Measurements from ENCODE around the gene MCTP1.
"Not testable (repeated sequence)": the region's sequence is repeated elsewhere in the genome, so short reads cannot be mapped to it uniquely, and the experiment has no call there.

Gene MCTP1

GRCh38 chr5:95220381-95220780, 64.5 kb downstream of the MCTP1 start:
- Histone ChIP-seq H3K36me3 (ENCODE audit: insufficient read depth, low read length) (no peaks in the 10 kb centered on the region), H3K27me3 (ENCODE audit: control insufficient read depth in 1 of 2, insufficient read depth in 2 of 2, low read length in 2 of 2) (no peaks in the 10 kb centered on the region), H3K9ac (ENCODE audit: low read length) (no peak overlapping the region), H3K4me1 (ENCODE audit: insufficient read depth, low read length) (no peaks in the 10 kb centered on the region), H3K27ac (ENCODE audit: low read depth, low read length) (no peak overlapping the region), H3K9me3 (ENCODE audit: low read length) (no peaks in the 10 kb centered on the region), H3K4me3 (ENCODE audit: low read depth in 1 of 2, low read length in 2 of 2) (no peak overlapping the region)

- no peaks in the 10 kb centered on the region for H3K9me3 ChIP-seq (ENCODE audit: low read length)
- H3K4me1 ChIP-seq (ENCODE audit: insufficient read depth, low read length), result no peaks in the 10 kb centered on the region
- no peak overlapping the region for H3K9ac ChIP-seq (ENCODE audit: low read length)
- no peak overlapping the region for H3K27ac ChIP-seq (ENCODE audit: low read depth, low read length)
- H3K36me3 ChIP-seq (ENCODE audit: insufficient read depth, low read length), result no peaks in the 10 kb centered on the region
- no peaks in the 10 kb centered on the region for H3K27me3 ChIP-seq (ENCODE audit: control insufficient read depth in 1 of 2, insufficient read depth in 2 of 2, low read length in 2 of 2)
- no peak overlapping the region for H3K4me3 ChIP-seq (ENCODE audit: low read depth in 1 of 2, low read length in 2 of 2)
Observed at GRCh38 chr5:95219411-95219810, 65.5 kb downstream of the MCTP1 start.

- H3K36me3 ChIP-seq (ENCODE audit: insufficient read depth, low read length), result no peaks in the 10 kb centered on the region
- H3K27ac ChIP-seq (ENCODE audit: low read depth, low read length), result no peak overlapping the region
- H3K4me1 ChIP-seq (ENCODE audit: insufficient read depth, low read length), result no peaks in the 10 kb centered on the region
- H3K27me3 ChIP-seq (ENCODE audit: control insufficient read depth in 1 of 2, insufficient read depth in 2 of 2, low read length in 2 of 2), result no peaks in the 10 kb centered on the region
- no peaks in the 10 kb centered on the region for H3K9me3 ChIP-seq (ENCODE audit: low read length)
- no peak overlapping the region for H3K4me3 ChIP-seq (ENCODE audit: low read depth in 1 of 2, low read length in 2 of 2)
- no peak overlapping the region for H3K9ac ChIP-seq (ENCODE audit: low read length)
Observed at GRCh38 chr5:95217881-95218280, 67.0 kb downstream of the MCTP1 start.

- Histone ChIP-seq H3K9ac (ENCODE audit: low read length) (no peak overlapping the region), H3K9me3 (ENCODE audit: low read length) (no peaks in the 10 kb centered on the region), H3K4me3 (ENCODE audit: low read depth in 1 of 2, low read length in 2 of 2) (no peak overlapping the region), H3K27ac (ENCODE audit: low read depth, low read length) (no peak overlapping the region), H3K27me3 (ENCODE audit: control insufficient read depth in 1 of 2, insufficient read depth in 2 of 2, low read length in 2 of 2) (no peaks in the 10 kb centered on the region), H3K36me3 (ENCODE audit: insufficient read depth, low read length) (no peaks in the 10 kb centered on the region), H3K4me1 (ENCODE audit: insufficient read depth, low read length) (no peaks in the 10 kb centered on the region)
Observed at GRCh38 chr5:95217351-95217750, 67.5 kb downstream of the MCTP1 start.

GRCh38 chr5:95216136-95216955, 68.5 kb downstream of the MCTP1 start:
- no peaks in the 10 kb centered on the region for H3K4me1 ChIP-seq (ENCODE audit: insufficient read depth, low read length)
- H3K4me3 ChIP-seq (ENCODE audit: low read depth in 1 of 2, low read length in 2 of 2), result no peak overlapping the region
- H3K9ac ChIP-seq (ENCODE audit: low read length), result no peak overlapping the region
- H3K27me3 ChIP-seq (ENCODE audit: control insufficient read depth in 1 of 2, insufficient read depth in 2 of 2, low read length in 2 of 2), result no peaks in the 10 kb centered on the region
- no peaks in the 10 kb centered on the region for H3K9me3 ChIP-seq (ENCODE audit: low read length)
- no peaks in the 10 kb centered on the region for H3K36me3 ChIP-seq (ENCODE audit: insufficient read depth, low read length)
- no peak overlapping the region for H3K27ac ChIP-seq (ENCODE audit: low read depth, low read length)

GRCh38 chr5:95207811-95208210, 77.1 kb downstream of the MCTP1 start:
- H3K27ac ChIP-seq (ENCODE audit: low read depth, low read length); H3K9me3 ChIP-seq (ENCODE audit: low read length); H3K27me3 ChIP-seq (ENCODE audit: control insufficient read depth in 1 of 2, insufficient read depth in 2 of 2, low read length in 2 of 2); H3K4me1 ChIP-seq (ENCODE audit: insufficient read depth, low read length); H3K36me3 ChIP-seq (ENCODE audit: insufficient read depth, low read length); H3K4me3 ChIP-seq (ENCODE audit: low read depth in 1 of 2, low read length in 2 of 2); H3K9ac ChIP-seq (ENCODE audit: low read length): not testable (repeated sequence)

- Histone ChIP-seq H3K9me3 (ENCODE audit: low read length) (no peaks in the 10 kb centered on the region), H3K27ac (ENCODE audit: low read depth, low read length) (no peak overlapping the region), H3K36me3 (ENCODE audit: insufficient read depth, low read length) (no peaks in the 10 kb centered on the region), H3K9ac (ENCODE audit: low read length) (no peak overlapping the region), H3K4me3 (ENCODE audit: low read depth in 1 of 2, low read length in 2 of 2) (no peak overlapping the region), H3K4me1 (ENCODE audit: insufficient read depth, low read length) (no peaks in the 10 kb centered on the region), H3K27me3 (ENCODE audit: control insufficient read depth in 1 of 2, insufficient read depth in 2 of 2, low read length in 2 of 2) (no peaks in the 10 kb centered on the region)
Observed at GRCh38 chr5:95194856-95195255, 90.0 kb downstream of the MCTP1 start.

- Histone ChIP-seq H3K9me3 (ENCODE audit: low read length) (no peaks in the 10 kb centered on the region), H3K4me3 (ENCODE audit: low read depth in 1 of 2, low read length in 2 of 2) (no peak overlapping the region), H3K9ac (ENCODE audit: low read length) (no peak overlapping the region), H3K27me3 (ENCODE audit: control insufficient read depth in 1 of 2, insufficient read depth in 2 of 2, low read length in 2 of 2) (no peaks in the 10 kb centered on the region), H3K36me3 (ENCODE audit: insufficient read depth, low read length) (no peaks in the 10 kb centered on the region), H3K4me1 (ENCODE audit: insufficient read depth, low read length) (no peaks in the 10 kb centered on the region), H3K27ac (ENCODE audit: low read depth, low read length) (no peak overlapping the region)
Observed at GRCh38 chr5:95191330-95191729, 93.6 kb downstream of the MCTP1 start.

GRCh38 chr5:95184924-95185323, 100.0 kb downstream of the MCTP1 start:
- Histone ChIP-seq H3K27ac (ENCODE audit: low read depth, low read length) (no peak overlapping the region), H3K9ac (ENCODE audit: low read length) (no peak overlapping the region), H3K27me3 (ENCODE audit: control insufficient read depth in 1 of 2, insufficient read depth in 2 of 2, low read length in 2 of 2) (no peaks in the 10 kb centered on the region), H3K4me3 (ENCODE audit: low read depth in 1 of 2, low read length in 2 of 2) (no peak overlapping the region), H3K36me3 (ENCODE audit: insufficient read depth, low read length) (no peaks in the 10 kb centered on the region), H3K9me3 (ENCODE audit: low read length) (no peaks in the 10 kb centered on the region), H3K4me1 (ENCODE audit: insufficient read depth, low read length) (no peaks in the 10 kb centered on the region)

- Histone ChIP-seq H3K4me3 (ENCODE audit: low read depth in 1 of 2, low read length in 2 of 2) (no peak overlapping the region), H3K27ac (ENCODE audit: low read depth, low read length) (no peak overlapping the region), H3K4me1 (ENCODE audit: insufficient read depth, low read length) (no peaks in the 10 kb centered on the region), H3K9ac (ENCODE audit: low read length) (no peak overlapping the region), H3K36me3 (ENCODE audit: insufficient read depth, low read length) (no peaks in the 10 kb centered on the region), H3K9me3 (ENCODE audit: low read length) (no peaks in the 10 kb centered on the region), H3K27me3 (ENCODE audit: control insufficient read depth in 1 of 2, insufficient read depth in 2 of 2, low read length in 2 of 2) (no peaks in the 10 kb centered on the region)
Observed at GRCh38 chr5:95181644-95182043, 103.2 kb downstream of the MCTP1 start.

GRCh38 chr5:95178046-95178651, 106.7 kb downstream of the MCTP1 start:
- H3K9ac ChIP-seq (ENCODE audit: low read length), result no peak overlapping the region
- no peaks in the 10 kb centered on the region for H3K27me3 ChIP-seq (ENCODE audit: control insufficient read depth in 1 of 2, insufficient read depth in 2 of 2, low read length in 2 of 2)
- no peaks in the 10 kb centered on the region for H3K4me1 ChIP-seq (ENCODE audit: insufficient read depth, low read length)
- H3K36me3 ChIP-seq (ENCODE audit: insufficient read depth, low read length), result no peaks in the 10 kb centered on the region
- no peak overlapping the region for H3K4me3 ChIP-seq (ENCODE audit: low read depth in 1 of 2, low read length in 2 of 2)
- no peak overlapping the region for H3K27ac ChIP-seq (ENCODE audit: low read depth, low read length)
- H3K9me3 ChIP-seq (ENCODE audit: low read length), result no peaks in the 10 kb centered on the region

GRCh38 chr5:95177456-95177855, 107.4 kb downstream of the MCTP1 start:
- no peaks in the 10 kb centered on the region for H3K9me3 ChIP-seq (ENCODE audit: low read length)
- no peak overlapping the region for H3K9ac ChIP-seq (ENCODE audit: low read length)
- H3K4me1 ChIP-seq (ENCODE audit: insufficient read depth, low read length), result no peaks in the 10 kb centered on the region
- H3K27ac ChIP-seq (ENCODE audit: low read depth, low read length), result no peak overlapping the region
- H3K36me3 ChIP-seq (ENCODE audit: insufficient read depth, low read length), result no peaks in the 10 kb centered on the region
- H3K4me3 ChIP-seq (ENCODE audit: low read depth in 1 of 2, low read length in 2 of 2), result no peak overlapping the region
- no peaks in the 10 kb centered on the region for H3K27me3 ChIP-seq (ENCODE audit: control insufficient read depth in 1 of 2, insufficient read depth in 2 of 2, low read length in 2 of 2)

All from muscle layer of colon (tissue), 2 donors.